ENCODE measurements around the gene PPAT. TPM values are rescaled to one million over a fixed set of nuclear protein-coding genes. Genes with fewer than 3 reads are reported as not detected.
A peak's percentile ranks its signal among the peaks of the same experiment; 100 is the strongest.

Gene PPAT
- total RNA-seq, 1 donor = 18.4 TPM

GRCh38 chr4:56424697-56425514, 10.5 kb downstream of the PPAT start:
- peak; percentile 66 for TF ChIP-seq CTCF (IDR thresholded peaks at IDR 0.05; ENCODE audit: insufficient read depth, low read length)
- DNase-seq (ENCODE audit: low read depth) = peak; percentile 69
- no peak overlapping the region for H3K4me3 ChIP-seq (ENCODE audit: low read depth, low read length)

- H3K4me3 ChIP-seq (ENCODE audit: low read depth, low read length) = no peak overlapping the region
- DNase-seq (ENCODE audit: low read depth) = no peak
- no peak for TF ChIP-seq CTCF (IDR thresholded peaks at IDR 0.05; ENCODE audit: insufficient read depth, low read length)
Observed at GRCh38 chr4:56424176-56424575, 11.2 kb downstream of the PPAT start.

GRCh38 chr4:56417396-56417795, 18.0 kb downstream of the PPAT start:
- DNase-seq (ENCODE audit: low read depth) = no peak
- TF ChIP-seq CTCF (IDR thresholded peaks at IDR 0.05; ENCODE audit: insufficient read depth, low read length) = no peak
- H3K4me3 ChIP-seq (ENCODE audit: low read depth, low read length) = no peak overlapping the region

DNA sequence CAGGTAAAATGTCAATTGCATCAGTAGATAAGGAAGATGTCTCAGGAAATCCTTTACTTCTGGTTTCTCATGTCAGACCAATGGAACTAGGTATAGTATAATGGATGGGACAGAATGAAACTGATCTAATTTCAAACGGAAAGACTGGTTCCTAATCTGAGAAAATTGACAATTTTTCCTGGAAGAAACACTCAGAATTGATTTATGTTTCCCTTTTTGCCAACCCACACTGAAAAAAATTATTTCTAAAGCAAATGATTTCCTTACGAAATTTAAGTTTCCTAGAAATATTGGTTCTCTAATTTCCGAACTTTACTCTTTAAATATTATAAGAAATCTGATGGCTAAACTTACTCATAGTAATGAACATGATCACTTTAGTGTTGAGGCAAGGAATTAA, 19.1 kb downstream of the PPAT start:
- no peak for TF ChIP-seq CTCF (IDR thresholded peaks at IDR 0.05; ENCODE audit: insufficient read depth, low read length)

GRCh38 chr4:56414135-56414670, 21.2 kb downstream of the PPAT start:
- peak; percentile 58 for DNase-seq (ENCODE audit: low read depth)
- peak overlapping the region; percentile 7 for H3K4me3 ChIP-seq (ENCODE audit: low read depth, low read length)
- no peak for TF ChIP-seq CTCF (IDR thresholded peaks at IDR 0.05; ENCODE audit: insufficient read depth, low read length)

More for the DNA sequence above, 19.1 kb downstream of the PPAT start:
- DNase-seq (ENCODE audit: low read depth) = no peak
- no peak overlapping the region for H3K4me3 ChIP-seq (ENCODE audit: low read depth, low read length)

DNA sequence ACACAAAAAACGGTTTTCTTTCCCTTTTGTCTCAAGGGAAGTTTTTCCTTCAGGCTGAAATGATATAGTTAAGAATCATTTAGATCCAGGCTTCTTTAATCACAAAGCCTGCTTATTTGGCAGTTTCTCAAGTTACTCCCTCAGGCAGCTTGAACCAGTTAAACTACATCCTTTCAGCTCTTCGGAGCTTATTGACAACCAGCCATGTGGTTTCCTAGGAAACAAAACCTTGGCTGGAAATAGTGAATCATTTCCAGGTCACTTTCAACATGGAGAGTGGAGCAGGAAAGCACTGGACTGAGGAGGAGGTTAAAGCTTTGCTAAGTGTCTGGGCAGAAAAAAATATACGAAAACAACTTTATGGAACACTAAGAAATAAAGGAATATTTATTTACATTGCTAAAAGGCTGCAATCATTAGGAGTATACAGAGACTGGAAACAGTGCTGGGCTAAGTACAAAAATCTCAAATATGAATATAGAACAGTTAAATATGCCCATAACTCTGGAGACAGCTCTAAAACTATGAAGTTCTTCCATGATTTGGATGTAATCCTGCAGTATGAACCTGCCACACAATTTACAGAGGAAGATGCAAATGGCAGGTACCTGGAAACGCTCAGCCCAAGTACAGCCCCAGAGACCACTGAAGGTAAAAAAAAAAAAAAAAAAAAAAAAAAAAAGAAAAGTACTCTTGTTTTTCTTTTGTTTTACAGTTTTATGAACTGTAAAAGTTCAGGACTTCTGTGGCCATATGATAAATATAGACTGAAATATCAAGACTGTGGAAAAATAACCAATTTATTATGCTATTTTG, 25.0 kb downstream of the PPAT start:
- peak overlapping the region; percentile 49 for H3K4me3 ChIP-seq (ENCODE audit: low read depth, low read length)
- TF ChIP-seq CTCF (IDR thresholded peaks at IDR 0.05; ENCODE audit: insufficient read depth, low read length) = no peak
- DNase-seq (ENCODE audit: low read depth) = peak; percentile 98
